ENCODE data around the gene CCR6.

The CCR6 gene

DNA sequence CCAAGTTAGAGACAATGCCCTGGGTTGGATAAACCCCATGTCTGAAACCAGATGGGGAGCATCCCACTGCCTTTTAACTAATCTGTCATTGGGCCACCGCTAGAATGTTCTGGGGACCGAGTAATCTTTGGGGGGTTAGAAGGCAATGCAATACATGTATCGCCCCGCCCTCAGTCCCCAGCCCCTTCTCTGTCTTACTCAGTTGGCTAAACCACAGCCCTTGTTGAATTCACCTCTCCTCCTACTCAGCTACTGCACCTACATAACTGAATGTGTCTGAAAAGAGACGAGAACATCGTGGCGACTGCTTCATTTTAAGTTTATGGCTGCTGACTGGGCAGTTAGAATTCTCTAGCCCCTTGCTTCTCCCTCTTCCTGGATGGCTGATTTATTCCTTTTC lies 15.1 kb upstream of the CCR6 start:
- no peak overlapping the region for H3K4me3 ChIP-seq (ENCODE audit: low read depth, low read length)
- no peak for TF ChIP-seq CTCF (IDR thresholded peaks at IDR 0.05; ENCODE audit: low read depth, low read length)

DNA sequence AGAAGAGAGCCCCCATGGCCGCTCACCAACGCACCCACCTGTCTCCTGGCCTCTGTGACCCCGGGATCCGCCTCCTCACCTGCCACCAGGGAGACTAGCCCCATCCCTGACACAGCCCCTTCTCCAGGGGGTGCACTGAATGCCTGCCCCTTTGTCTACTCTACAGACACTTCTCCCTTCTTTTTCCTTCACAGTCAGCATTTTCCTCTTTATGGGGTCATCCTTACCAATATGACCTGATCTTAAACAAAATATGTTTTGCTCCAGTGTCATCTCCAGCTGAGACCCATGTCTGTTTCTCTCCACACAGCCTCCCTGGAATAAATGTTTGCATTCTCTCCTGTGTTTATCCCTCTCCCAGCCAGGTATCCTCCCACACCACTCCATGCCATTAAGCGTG lies 14.6 kb upstream of the CCR6 start:
- no peak for TF ChIP-seq CTCF (IDR thresholded peaks at IDR 0.05; ENCODE audit: low read depth, low read length)
- no peak overlapping the region for H3K4me3 ChIP-seq (ENCODE audit: low read depth, low read length)

- TF ChIP-seq CTCF (IDR thresholded peaks at IDR 0.05; ENCODE audit: low read depth, low read length), result no peak
- no peak overlapping the region for H3K4me3 ChIP-seq (ENCODE audit: low read depth, low read length)
Observed at GRCh38 chr6:167109651-167110050, 13.2 kb upstream of the CCR6 start.

DNA sequence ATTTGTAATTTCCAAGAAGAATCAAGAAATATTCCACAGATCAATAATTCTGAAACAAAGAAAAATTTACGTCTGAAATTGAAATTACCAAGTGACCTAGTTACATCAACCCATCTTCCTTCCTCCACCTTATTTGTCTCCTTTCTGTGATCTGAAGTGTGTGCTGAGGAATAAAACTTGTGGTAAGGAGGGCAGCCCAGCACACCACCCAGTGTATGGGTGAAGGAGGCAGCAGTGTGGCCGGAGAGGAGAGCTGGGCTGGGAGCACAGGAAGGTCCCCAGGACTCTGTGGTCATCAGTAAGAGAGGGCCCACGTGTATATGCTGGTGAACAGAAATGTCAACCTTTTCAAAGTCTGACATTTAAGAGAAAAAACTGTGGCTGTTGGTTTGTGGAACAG lies 11.3 kb upstream of the CCR6 start:
- no peak overlapping the region for H3K4me3 ChIP-seq (ENCODE audit: low read depth, low read length)
- no peak for TF ChIP-seq CTCF (IDR thresholded peaks at IDR 0.05; ENCODE audit: low read depth, low read length)

DNA sequence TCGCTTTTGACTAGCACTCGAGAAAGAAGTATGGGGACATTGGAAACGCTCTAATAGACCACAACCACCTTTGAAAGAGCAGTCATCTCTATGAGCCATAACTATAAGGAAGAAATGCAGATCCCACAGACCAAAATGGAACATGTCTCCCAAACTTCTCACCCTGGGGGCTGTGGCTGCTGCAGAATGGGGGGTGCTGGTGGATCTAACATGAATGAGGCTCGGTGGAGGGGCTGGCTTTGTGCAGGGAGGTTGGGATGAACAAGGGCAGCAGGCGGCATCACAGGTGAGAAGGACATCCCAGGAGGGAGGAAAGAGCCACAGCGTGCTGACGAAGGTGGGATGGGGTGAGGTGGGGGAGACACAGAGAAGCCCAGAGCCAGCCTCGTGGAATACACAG lies 10.5 kb upstream of the CCR6 start:
- no peak for TF ChIP-seq CTCF (IDR thresholded peaks at IDR 0.05; ENCODE audit: low read depth, low read length)
- H3K4me3 ChIP-seq (ENCODE audit: low read depth, low read length), result no peak overlapping the region

DNA sequence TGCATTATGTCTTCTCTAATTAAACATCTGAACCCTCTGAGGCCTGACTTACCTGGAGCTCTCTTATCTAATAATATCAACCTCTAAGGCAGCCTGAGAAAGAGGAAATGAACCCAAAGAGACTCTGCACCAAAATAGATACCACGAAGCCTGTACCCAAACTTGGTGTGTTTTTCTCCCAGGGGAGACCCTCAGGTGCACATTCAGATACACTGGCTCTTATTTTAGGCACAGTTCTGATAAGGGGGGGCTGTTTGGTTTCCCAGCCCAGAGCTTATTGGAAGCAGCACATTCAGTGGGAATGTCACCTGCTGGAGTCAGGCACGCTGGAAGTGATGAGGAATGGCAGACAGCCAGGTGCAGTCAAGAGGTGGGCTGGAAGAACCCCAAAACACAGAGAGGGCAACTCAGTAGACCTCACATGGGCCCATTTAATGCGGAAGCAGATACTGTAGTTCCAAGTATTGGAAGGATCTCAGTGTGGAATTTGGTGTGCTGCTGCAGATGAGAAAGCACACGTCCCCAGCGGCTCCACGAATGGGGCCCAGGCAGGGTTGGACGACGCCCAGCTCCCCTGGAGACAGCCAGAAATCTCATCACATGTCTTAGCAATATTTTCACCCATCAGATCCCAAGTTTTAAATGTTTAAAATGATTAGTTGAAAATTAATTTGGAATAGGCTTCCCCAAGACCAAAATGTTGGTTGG lies 9.7 kb upstream of the CCR6 start:
- no peak for TF ChIP-seq CTCF (IDR thresholded peaks at IDR 0.05; ENCODE audit: low read depth, low read length)
- H3K4me3 ChIP-seq (ENCODE audit: low read depth, low read length), result no peak overlapping the region

DNA sequence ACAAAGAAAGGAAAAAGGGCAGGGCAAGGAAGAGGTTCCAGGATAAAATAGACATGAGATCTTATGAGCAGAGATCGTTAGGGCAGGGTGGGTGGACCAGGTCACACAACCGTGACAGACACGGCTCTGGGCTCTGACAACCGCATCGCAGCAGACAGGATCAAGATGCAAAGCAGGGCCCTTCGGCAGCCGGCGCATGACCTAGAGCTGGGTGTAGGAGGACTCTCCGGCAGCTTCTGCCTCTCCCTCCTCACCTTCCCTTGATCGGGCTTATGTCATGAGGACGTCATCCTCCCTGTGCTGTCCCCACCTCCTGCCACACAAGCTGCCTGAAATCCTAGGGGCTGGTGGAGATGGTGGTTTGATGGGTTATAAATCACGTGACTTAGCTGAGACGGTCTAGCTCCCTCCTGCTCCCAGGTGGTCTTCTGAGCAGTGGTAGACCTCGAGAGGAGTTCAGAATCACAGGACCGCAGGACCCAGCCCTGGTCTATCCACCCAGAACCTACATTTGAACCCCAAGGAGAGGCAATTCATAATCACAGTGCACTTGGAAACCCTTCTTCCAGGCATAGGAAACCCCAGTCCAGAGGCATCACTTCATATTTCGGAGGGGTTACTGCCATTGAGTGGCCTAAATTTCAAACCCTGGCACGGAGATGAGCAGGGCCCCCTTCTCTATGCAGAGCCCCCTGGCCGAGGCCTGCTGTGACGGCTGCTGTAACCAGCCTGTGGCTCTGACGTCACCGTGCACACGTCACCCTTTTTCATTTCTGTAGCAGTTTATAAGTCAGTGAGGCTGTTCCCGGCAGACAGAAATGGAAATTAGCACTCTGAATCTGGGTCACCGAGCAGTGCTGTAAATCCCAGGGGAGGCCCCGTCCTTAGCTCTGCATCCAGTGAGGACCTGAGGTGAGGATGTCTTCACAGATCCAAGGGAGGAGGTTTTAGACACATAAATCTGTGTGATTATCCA lies 8.7 kb upstream of the CCR6 start:
- no peak overlapping the region for H3K4me3 ChIP-seq (ENCODE audit: low read depth, low read length)
- no peak for TF ChIP-seq CTCF (IDR thresholded peaks at IDR 0.05; ENCODE audit: low read depth, low read length)

All from WI38 (cell line).